GM20431 (cell line): ENCODE measurements around the gene MADD.

Source experiments
- in situ Hi-C: fragments of 300-500 bp; cut with MseI, MboI; formaldehyde crosslinking; loops from one replicate; pipeline ENCODE4 v1.15.0; 2020; ENCODE audit warnings: low sequenced_read_pairs; ENCODE audit not compliant: unreplicated experiment

The MADD gene

GRCh38 chr11:47269829-47270305 is at the start of gene MADD:
Gene MADD, plus strand, starts transcription at chr11:47270133.
- in situ Hi-C loops: no loop called here

DNA sequence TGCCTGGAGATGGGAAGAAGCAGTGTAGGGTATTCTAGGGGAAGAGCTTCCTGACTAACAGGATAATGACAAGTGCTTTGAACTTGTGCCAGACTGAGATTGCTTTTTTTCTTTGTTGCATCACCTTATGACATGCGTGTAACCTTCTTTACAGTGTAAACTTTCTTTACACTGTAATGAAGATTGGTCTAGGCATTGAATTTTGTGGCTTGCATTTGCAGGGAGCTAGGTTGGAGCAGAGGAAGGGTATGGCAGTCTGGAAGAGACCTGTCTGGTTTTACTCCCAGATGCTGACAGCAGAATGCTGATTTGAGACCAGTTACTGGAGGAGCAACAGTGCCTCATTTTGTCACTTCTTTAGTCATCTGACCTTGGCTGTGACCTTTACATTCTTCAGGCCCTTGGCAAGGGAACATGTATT is 49.5 kb upstream of the MADD start:
- in situ Hi-C loops: no loop called here

- in situ Hi-C loops: no loop called here
Measured at GRCh38 chr11:47222696-47223095, 47.2 kb upstream of the MADD start.

GRCh38 chr11:47225552-47226400 is 44.2 kb upstream of the MADD start:
- in situ Hi-C loops: no loop called here

GRCh38 chr11:47229161-47229560 is 40.8 kb upstream of the MADD start:
- in situ Hi-C loops: no loop called here

- in situ Hi-C loops: no loop called here
Measured at GRCh38 chr11:47233051-47233450, 36.9 kb upstream of the MADD start.

DNA sequence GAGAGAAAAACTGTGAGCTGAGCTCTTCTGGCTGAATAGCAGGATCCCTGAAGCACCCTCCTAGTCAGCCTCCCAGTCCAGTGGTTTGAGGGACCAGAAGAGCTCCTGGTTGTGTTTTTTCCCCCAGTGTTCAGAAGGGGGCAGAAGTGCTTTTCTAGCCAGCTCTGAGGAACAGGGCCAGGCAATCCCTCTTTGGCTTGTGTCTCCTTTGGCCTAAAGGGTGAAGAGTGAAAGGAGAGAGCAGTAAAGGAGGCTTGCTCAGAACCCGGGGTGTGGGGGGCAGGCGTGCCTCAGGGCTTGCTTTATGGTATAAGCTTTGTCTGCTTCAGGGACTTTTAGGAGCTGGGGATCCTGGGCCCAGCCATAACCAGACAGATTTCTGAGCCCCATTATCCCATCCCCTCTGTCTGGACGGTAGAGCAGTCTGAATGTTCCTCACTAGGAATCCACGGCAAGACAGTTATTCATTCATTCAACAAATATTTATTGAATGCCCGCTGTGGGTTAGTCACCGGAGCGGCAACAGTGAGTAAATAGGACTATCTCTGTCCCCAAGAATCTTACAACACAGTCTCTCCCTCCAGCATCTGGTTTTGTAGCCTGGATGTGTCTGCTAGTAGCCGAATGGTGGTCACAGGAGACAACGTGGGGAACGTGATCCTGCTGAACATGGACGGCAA is 35.8 kb upstream of the MADD start:
- in situ Hi-C loops: no loop called here

GRCh38 chr11:47234669-47235100 is 35.2 kb upstream of the MADD start:
- in situ Hi-C loops: no loop called here

DNA sequence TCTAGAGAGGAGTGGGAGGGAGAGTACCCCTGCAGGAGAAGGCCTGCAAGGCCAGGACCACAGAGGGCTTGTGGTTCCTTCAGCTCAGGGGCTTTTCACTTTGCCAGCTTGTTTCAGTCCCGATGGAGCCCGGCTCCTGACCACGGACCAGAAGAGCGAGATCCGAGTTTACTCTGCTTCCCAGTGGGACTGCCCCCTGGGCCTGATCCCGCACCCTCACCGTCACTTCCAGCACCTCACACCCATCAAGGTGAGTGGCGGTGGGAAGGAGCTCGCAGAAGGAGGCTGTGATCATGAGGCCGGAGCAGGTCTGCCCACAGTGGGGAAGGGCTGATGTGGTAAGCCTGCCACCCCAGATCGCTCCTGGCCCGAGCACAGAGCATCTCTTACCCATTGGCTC is 34.8 kb upstream of the MADD start:
- in situ Hi-C loops: no loop called here

- in situ Hi-C loops: no loop called here
Measured at GRCh38 chr11:47236482-47236881, 33.5 kb upstream of the MADD start.

GRCh38 chr11:47239852-47240251 is 30.1 kb upstream of the MADD start:
- in situ Hi-C loops: no loop called here

DNA sequence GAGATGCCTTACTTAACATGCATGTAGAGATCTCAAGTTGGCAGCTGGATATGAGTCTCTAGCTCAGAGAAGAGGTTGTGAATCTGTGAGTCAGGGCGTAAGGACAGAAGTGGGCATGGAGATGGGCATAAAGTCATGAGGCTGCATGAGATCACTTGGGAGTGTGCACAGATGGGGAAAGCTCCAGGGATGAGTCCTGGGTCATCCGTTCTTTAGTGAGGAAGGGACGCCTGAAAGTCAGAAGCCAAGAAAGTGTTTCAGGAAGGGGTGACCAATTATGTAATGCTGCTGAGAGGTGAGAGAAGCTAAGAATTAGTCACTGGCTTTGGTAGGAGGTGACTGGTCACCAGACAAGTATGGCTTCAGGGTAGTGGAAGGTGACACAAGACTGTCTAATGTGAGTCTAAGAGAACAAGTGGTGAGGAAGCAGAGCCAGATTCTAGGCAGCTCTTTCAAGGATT is 28.1 kb upstream of the MADD start:
- in situ Hi-C loops: no loop called here

DNA sequence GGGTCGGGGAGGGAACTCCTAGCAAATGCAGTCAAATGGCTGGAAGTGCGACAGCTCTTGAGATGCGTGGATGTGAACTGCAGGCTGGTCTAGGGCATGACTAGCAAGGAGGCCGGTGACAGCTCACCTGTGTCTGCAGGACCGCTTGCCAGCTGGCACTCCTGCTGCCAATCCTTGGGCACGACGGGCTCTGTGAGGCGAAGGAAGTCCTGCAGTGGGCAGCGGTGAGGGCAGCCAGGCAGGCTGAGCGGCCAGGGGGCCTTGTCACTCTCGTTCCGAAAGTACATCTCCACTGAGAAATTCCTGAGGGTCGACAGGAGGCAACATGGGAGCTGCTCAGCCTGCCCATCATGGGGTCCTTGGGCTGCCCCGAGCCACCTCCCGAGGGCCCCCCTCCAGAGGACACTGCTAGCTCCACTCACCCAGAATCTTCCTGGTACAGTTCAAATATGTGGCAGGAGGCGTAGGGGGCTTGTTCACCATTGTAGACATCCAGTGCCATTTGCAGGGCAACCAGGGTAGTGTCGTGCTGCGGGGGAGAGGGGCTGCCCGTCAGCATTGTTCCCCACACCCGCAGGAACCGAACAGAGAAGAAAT is 27.2 kb upstream of the MADD start:
- in situ Hi-C loops: no loop called here

GRCh38 chr11:47243454-47243853 is 26.5 kb upstream of the MADD start:
- in situ Hi-C loops: no loop called here

- in situ Hi-C loops: no loop called here
Measured at GRCh38 chr11:47244448-47245350, 25.2 kb upstream of the MADD start.

- in situ Hi-C loops: no loop called here
Measured at GRCh38 chr11:47245611-47246357, 24.1 kb upstream of the MADD start.

DNA sequence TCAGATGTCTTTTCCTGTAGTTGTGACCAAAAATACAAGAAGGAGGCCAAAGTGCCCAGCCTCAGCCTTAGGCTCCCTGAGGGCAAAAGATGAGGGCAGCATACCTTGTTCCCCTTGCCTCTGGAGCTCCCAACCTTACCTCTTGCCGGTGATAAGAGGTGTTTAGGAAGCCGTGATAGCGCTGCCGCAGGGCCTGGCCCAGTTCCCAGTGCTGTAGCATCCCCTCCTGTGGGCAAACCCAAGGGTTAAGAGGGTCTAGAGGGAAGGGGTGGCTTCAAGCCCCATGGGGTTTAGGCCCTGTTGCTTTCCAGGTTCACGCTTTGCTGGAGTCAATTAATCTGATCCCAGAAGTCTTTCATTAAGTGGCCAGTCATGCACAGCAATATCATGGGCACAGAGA is 22.4 kb upstream of the MADD start:
- in situ Hi-C loops: no loop called here

- in situ Hi-C loops: no loop called here
Measured at GRCh38 chr11:47248304-47248663, 21.6 kb upstream of the MADD start.

- in situ Hi-C loops: no loop called here
Measured at GRCh38 chr11:47248664-47249377, 21.1 kb upstream of the MADD start, which contains the start of gene ACP2. Gene ACP2, minus strand, starts transcription at chr11:47248814. Its CDS starts 25 bp downstream, at chr11:47248789.
